Keratinocyte (primary cell): ENCODE results near the gene ASAP3. TPM values are rescaled to one million over a fixed set of nuclear protein-coding genes. Genes with fewer than 3 reads are reported as not detected.

ENCODE experiments used
- DNase-seq: peaks from one replicate; pipeline ENCODE4 v3.0.0-alpha.2; 2011; ENCODE audit warnings: low read depth, missing footprints, low spot score
- FAIRE-seq: peaks from 2 replicates; lab custom pipeline; 2011; peaks lifted over from hg19 to GRCh38; lab: Jason Lieb, UNC
- H2AFZ ChIP-seq: 2 replicates; pipeline ENCODE4 v1.6.0; 2012; ENCODE audit warnings: low read length, control low read depth, inconsistent platforms; ENCODE audit not compliant: control insufficient read depth
- H3K27ac ChIP-seq: 2 replicates; pipeline ENCODE4 v1.5.1; 2011; ENCODE audit warnings: low read length; ENCODE audit not compliant: control insufficient read depth, insufficient read depth
- H3K27me3 ChIP-seq: 3 replicates; pipeline ENCODE4 v1.6.0; 2011; ENCODE audit warnings: low read length; ENCODE audit not compliant: control insufficient read depth, insufficient read depth; ENCODE audit errors: extremely low read depth
- H3K36me3 ChIP-seq, 2 experiments: 2 replicates in 1 of 2; 3 replicates in 1 of 2; pipeline ENCODE4 v1.5.1; 2011; ENCODE audit warnings: low read length in 2 of 2, mild to moderate bottlenecking in 1 of 2; ENCODE audit not compliant: control insufficient read depth in 2 of 2, insufficient read depth in 2 of 2; ENCODE audit errors: extremely low read depth in 1 of 2
- H3K4me1 ChIP-seq: 3 replicates; pipeline ENCODE4 v1.5.1; 2011; ENCODE audit warnings: low read length; ENCODE audit not compliant: control insufficient read depth, insufficient read depth; ENCODE audit errors: extremely low read depth
- H3K4me2 ChIP-seq: 3 replicates; pipeline ENCODE4 v1.6.0; 2011; ENCODE audit warnings: low read depth, low read length; ENCODE audit not compliant: control insufficient read depth, insufficient read depth; ENCODE audit errors: extremely low read depth
- H3K4me3 ChIP-seq, 3 experiments: fragments of 200-600 bp in 1 of 3; sonication (generic) in 1 of 3; 2 replicates in 2 of 3; 3 replicates in 1 of 3; pipeline ENCODE4 v1.5.1; 2011 to 2016; ENCODE audit warnings: low read length in 3 of 3, mild to moderate bottlenecking in 3 of 3, control low read depth in 2 of 3, inconsistent platforms in 1 of 3, low read depth in 1 of 3, mixed read lengths in 1 of 3, mixed run types in 1 of 3, moderate library complexity in 1 of 3; ENCODE audit not compliant: control insufficient read depth in 2 of 3, insufficient read depth in 2 of 3; ENCODE audit errors: extremely low read depth in 1 of 3
- H3K79me2 ChIP-seq: 2 replicates; pipeline ENCODE4 v1.6.0; 2012; ENCODE audit warnings: low read length; ENCODE audit not compliant: control insufficient read depth, insufficient read depth
- H3K9ac ChIP-seq: 3 replicates; pipeline ENCODE4 v1.6.0; 2011; ENCODE audit warnings: low read length; ENCODE audit not compliant: control insufficient read depth, insufficient read depth; ENCODE audit errors: extremely low read depth
- H3K9me1 ChIP-seq: 3 replicates; pipeline ENCODE4 v1.6.0; 2011; ENCODE audit warnings: low read length; ENCODE audit not compliant: control insufficient read depth, insufficient read depth; ENCODE audit errors: extremely low read depth
- H3K9me3 ChIP-seq: 2 replicates; pipeline ENCODE4 v1.5.1; 2012; ENCODE audit warnings: low read depth, low read length; ENCODE audit not compliant: control insufficient read depth
- H4K20me1 ChIP-seq: 3 replicates; pipeline ENCODE4 v1.6.0; 2011; ENCODE audit warnings: low read length; ENCODE audit not compliant: control insufficient read depth, insufficient read depth; ENCODE audit errors: extremely low read depth
- EZH2 ChIP-seq: IDR thresholded peaks from one replicate; pipeline ENCODE4 v1.6.1; 2012; ENCODE audit warnings: inconsistent platforms, mild to moderate bottlenecking, low read length, moderate library complexity
- dilution Hi-C: fragments of 300-500 bp; cut with MboI; formaldehyde crosslinking; loops from one replicate; pipeline ENCODE4 v1.7.0; 2020; ENCODE audit warnings: low sequenced_read_pairs; ENCODE audit not compliant: extremely low pct_ligation_motif_present
- polyA plus RNA-seq, 5 experiments: library from polyadenylated mRNA; depleted of rRNA in 3 of 5; stranded (reverse) in 3 of 5; stranded (forward) in 1 of 5; unstranded in 1 of 5; fragments of >200 nt; gene quantifications; 1 replicate in 1 of 5; 2 replicates in 3 of 5; 3 replicates in 1 of 5; pipeline versions ENCODE4 v1.2.1 to v1.2.3, GENCODE V29; 2011 to 2012; ENCODE audit warnings: missing spikeins in 2 of 5, low read depth in 1 of 5, low replicate concordance in 1 of 5
- TF ChIP-seq, protein P1 (sequence below), 3 experiments: IDR thresholded peaks in 1 of 3; conservative IDR thresholded peaks in 1 of 3; optimal IDR thresholded peaks in 1 of 3; 2 replicates in 2 of 3; 3 replicates in 1 of 3; pipeline versions ENCODE3 to v1.5.1; 2011; ENCODE audit warnings: low read length in 3 of 3, mild to moderate bottlenecking in 3 of 3, moderate library complexity in 2 of 3, control low read depth in 1 of 3, inconsistent platforms in 1 of 3; ENCODE audit not compliant: insufficient read depth in 2 of 3; ENCODE audit errors: extremely low read depth in 1 of 3

ASAP3 gene
- polyA plus RNA-seq, 1 donor (not counting 4 experiments of a cell fraction or from before 2014, with no cell fraction given), result 11.4 TPM

- H2AFZ ChIP-seq, result no peak overlapping the region
- TF ChIP-seq, protein P1, sequence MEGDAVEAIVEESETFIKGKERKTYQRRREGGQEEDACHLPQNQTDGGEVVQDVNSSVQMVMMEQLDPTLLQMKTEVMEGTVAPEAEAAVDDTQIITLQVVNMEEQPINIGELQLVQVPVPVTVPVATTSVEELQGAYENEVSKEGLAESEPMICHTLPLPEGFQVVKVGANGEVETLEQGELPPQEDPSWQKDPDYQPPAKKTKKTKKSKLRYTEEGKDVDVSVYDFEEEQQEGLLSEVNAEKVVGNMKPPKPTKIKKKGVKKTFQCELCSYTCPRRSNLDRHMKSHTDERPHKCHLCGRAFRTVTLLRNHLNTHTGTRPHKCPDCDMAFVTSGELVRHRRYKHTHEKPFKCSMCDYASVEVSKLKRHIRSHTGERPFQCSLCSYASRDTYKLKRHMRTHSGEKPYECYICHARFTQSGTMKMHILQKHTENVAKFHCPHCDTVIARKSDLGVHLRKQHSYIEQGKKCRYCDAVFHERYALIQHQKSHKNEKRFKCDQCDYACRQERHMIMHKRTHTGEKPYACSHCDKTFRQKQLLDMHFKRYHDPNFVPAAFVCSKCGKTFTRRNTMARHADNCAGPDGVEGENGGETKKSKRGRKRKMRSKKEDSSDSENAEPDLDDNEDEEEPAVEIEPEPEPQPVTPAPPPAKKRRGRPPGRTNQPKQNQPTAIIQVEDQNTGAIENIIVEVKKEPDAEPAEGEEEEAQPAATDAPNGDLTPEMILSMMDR (optimal IDR thresholded peaks at IDR 0.05 in 1 of 3, IDR thresholded peaks at IDR 0.05 in 1 of 3, conservative IDR thresholded peaks at IDR 0.05 in 1 of 3; ENCODE audit: extremely low read depth in 1 of 3, insufficient read depth in 2 of 3, low read length in 3 of 3), result no peak
- no peak for TF ChIP-seq EZH2
- H3K4me1 ChIP-seq, result peaks cover 13% of the 10 kb centered on the region
- no peaks in the 10 kb centered on the region for H3K9me1 ChIP-seq
- H3K79me2 ChIP-seq, result no peaks in the 10 kb centered on the region
- H3K27ac ChIP-seq, result no peak overlapping the region
- no peaks in the 10 kb centered on the region for H4K20me1 ChIP-seq
- no peak overlapping the region for H3K4me2 ChIP-seq
- DNase-seq (no peak), FAIRE-seq (no peak)
- H3K4me3 ChIP-seq, result no peak overlapping the region
- no peaks in the 10 kb centered on the region for H3K9me3 ChIP-seq
- no peaks in the 10 kb centered on the region for H3K36me3 ChIP-seq
- H3K27me3 ChIP-seq, result peaks cover 8% of the 10 kb centered on the region
- no peak overlapping the region for H3K9ac ChIP-seq
- dilution Hi-C loops, result no loop called here
Observed at GRCh38 chr1:23463286-23463685, 20.7 kb downstream of the ASAP3 start.

DNA sequence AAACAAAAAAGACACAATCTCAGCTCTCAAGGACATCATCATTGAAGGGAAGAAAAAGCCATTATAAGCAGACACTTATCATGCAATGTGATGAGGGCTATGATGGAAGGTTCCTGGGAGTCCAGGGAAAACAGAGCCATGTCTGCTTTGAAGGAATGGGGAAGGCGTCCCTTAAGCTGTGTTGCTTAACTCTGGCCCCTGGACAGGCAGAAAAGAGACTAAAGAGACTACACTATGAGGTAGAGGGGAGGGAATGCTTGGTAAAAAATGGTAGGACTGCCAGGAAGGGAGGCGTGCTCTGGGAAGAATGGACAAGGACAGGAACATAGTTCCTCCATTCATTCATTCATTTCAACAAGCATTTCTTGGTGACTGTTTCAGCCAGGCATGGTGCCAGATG lies 21.2 kb downstream of the ASAP3 start:
- Histone ChIP-seq H3K4me3 (no peak overlapping the region), H3K27me3 (peaks cover 8% of the 10 kb centered on the region), H3K36me3 (no peaks in the 10 kb centered on the region), H3K9me1 (no peaks in the 10 kb centered on the region), H3K9me3 (no peaks in the 10 kb centered on the region), H4K20me1 (no peaks in the 10 kb centered on the region), H3K27ac (no peak overlapping the region), H3K4me2 (no peak overlapping the region), H3K4me1 (peaks cover 10% of the 10 kb centered on the region), H2AFZ (no peak overlapping the region), H3K79me2 (no peaks in the 10 kb centered on the region), H3K9ac (no peak overlapping the region)
- FAIRE-seq (no peak), DNase-seq (no peak)
- TF ChIP-seq EZH2, result no peak
- TF ChIP-seq, protein P1 (optimal IDR thresholded peaks at IDR 0.05 in 1 of 3, IDR thresholded peaks at IDR 0.05 in 1 of 3, conservative IDR thresholded peaks at IDR 0.05 in 1 of 3; ENCODE audit: extremely low read depth in 1 of 3, insufficient read depth in 2 of 3, low read length in 3 of 3), result no peak
- dilution Hi-C loops, result no loop called here
